Skeletal muscle satellite cell (primary cell): ENCODE results near the gene ABCA3.

Experiments used
- H3K27me3 ChIP-seq: 2 replicates; pipeline ENCODE4 v1.7.0; 2013; ENCODE audit warnings: low read length; ENCODE audit not compliant: control insufficient read depth, insufficient read depth
- H3K36me3 ChIP-seq: 2 replicates; pipeline ENCODE4 v1.7.0; 2013; ENCODE audit warnings: mild to moderate bottlenecking, control low read depth, low read length; ENCODE audit not compliant: insufficient read depth
- H3K4me1 ChIP-seq: 2 replicates; pipeline ENCODE4 v1.7.0; 2013; ENCODE audit warnings: low read length; ENCODE audit not compliant: control insufficient read depth, insufficient read depth
- H3K4me2 ChIP-seq: 2 replicates; pipeline ENCODE4 v1.7.0; 2013; ENCODE audit warnings: mild to moderate bottlenecking, low read length
- H3K4me3 ChIP-seq: 2 replicates; pipeline ENCODE4 v1.7.0; 2013; ENCODE audit warnings: low read length
- H3K9ac ChIP-seq: 2 replicates; pipeline ENCODE4 v1.7.0; 2013; ENCODE audit warnings: mild to moderate bottlenecking, low read depth, low read length, moderate library complexity
- H3K9me3 ChIP-seq: replicated peaks from 2 replicates; pipeline ENCODE4 v1.7.0; 2013; ENCODE audit warnings: mild to moderate bottlenecking, control low read depth, low read length

ABCA3 gene

DNA sequence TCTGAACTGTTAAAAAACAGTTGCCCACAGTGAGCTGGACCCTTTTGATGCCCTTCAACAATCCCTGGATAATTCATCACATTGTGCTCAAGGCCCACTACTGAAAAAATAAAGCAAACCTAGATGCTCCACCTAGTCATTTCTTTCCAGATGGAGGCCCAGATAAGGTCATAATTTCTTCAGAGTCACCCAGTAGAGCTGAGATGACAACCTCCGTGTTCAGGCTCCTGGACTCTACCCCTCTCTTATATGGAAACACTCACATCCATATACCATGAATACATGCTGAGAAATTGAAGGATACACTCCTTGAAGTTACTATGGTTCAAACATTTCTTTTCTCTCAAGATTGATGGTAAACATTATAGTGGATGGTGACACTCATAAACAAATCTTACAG, 2.7 kb upstream of the ABCA3 start:
- Histone ChIP-seq H3K36me3 (no peaks in the 10 kb centered on the region), H3K27me3 (peaks cover 38% of the 10 kb centered on the region)

DNA sequence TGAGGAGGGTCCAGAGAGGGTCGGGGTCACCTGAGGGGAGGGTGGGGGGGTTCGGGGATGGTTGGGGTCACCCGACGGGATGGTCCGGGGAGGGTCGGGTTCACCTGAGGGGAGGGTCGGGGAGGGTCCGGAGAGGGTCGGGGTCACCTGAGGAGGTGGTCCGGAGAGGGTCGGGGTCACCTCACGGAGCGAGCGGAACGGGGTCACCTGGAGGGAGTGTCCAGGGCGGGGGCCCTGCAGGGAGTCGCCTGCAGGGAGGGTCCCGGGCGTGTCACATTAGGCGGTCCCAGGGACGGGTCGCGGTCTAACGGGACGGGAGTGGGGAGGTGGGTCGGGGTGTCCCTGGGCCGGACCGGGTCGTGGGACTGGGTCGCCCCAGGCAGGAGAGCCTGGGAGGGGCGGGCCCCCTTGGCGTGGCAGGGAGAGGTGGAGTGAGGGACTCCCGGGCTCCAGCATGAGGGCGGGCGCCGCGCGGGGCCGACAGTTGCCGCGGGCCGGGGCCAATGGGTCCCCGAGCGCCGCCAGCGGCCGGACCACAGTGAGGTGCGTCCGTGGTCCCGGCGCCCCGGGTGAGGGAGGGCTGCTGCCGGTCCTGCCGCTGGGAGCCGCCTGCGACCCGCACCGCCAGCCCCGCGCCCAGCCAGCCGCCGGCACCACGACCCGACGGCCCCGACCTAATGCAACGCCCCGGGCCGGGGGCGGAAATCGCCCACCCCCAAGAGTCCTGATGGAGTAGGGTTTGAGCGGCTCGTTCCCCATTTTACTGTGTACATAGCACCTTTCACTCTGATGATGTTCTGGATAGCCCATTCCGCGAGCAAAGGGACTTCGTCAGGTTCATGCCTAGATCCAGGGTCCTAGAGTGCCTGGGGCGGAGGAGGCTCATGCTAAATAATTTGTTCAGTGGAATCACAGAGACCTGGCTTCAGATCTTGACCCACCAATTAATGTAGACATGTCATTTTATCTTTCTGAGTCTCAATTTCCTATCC, 1.2 kb upstream of the ABCA3 start:
- Histone ChIP-seq H3K27me3 (peaks cover 43% of the 10 kb centered on the region), H3K9ac (no peak overlapping the region), H3K4me3 (no peak overlapping the region), H3K4me2 (no peak overlapping the region), H3K9me3 (no peaks in the 10 kb centered on the region), H3K4me1 (peaks cover 12% of the 10 kb centered on the region), H3K36me3 (no peaks in the 10 kb centered on the region)

More for the DNA sequence above, 2.7 kb upstream of the ABCA3 start:
- no peak overlapping the region for H3K4me3 ChIP-seq
- no peak overlapping the region for H3K9ac ChIP-seq
- peaks cover 12% of the 10 kb centered on the region for H3K4me1 ChIP-seq
- no peak overlapping the region for H3K4me2 ChIP-seq
- H3K9me3 ChIP-seq = no peaks in the 10 kb centered on the region

DNA sequence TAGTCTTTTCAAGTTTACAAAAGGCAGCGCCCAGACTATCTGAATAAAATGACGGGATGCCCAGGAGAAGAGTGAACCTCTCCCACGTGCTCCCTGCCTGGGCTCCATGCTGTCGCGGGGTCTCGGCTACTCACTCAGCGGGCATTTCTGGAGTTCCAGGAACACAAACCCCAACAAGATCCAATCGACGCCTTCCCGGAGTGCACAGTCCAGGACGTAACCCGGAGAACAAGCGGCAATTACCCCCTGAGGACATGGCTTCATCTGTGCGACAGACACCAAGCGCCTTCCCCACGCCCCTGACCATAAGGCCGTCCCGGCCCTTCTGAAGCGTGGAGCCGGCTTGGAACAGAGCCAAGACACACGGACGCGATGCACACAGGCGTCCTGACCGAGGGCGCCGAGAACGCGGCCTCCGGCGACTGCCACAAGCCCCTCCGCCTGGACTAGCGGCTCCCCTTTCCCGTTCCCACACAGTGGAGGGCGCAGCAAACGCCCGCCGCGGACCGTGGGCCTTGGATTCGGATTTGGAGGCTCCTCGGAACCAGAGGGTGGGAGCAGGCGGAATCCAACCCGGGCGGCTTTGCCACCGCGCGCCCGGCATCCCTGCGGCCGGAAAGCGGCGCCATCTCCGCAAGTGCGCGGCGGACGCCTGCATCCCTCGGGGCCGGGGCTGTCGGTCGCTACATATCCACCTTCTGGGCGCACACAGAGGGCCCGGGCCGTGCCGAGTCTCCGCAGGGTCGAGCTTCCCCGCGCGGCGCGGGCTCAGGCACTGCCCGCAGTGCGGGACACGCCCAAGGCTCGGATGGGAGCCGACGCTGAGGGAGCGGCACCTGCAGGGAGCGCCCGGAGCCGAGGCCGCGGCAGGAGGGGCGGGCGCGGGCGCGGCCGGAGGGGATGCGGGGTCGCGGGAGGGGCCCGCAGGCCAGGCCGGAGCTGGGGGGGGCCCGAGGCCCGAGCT, 725 bp downstream of the ABCA3 start:
- no peak overlapping the region for H3K9ac ChIP-seq
- peak overlapping the region; percentile 73 for H3K4me3 ChIP-seq
- H3K9me3 ChIP-seq = no peaks in the 10 kb centered on the region
- H3K27me3 ChIP-seq = peaks cover 40% of the 10 kb centered on the region
- H3K36me3 ChIP-seq = no peaks in the 10 kb centered on the region
- peak overlapping the region; percentile 92 for H3K4me2 ChIP-seq
- peaks cover 12% of the 10 kb centered on the region for H3K4me1 ChIP-seq

DNA sequence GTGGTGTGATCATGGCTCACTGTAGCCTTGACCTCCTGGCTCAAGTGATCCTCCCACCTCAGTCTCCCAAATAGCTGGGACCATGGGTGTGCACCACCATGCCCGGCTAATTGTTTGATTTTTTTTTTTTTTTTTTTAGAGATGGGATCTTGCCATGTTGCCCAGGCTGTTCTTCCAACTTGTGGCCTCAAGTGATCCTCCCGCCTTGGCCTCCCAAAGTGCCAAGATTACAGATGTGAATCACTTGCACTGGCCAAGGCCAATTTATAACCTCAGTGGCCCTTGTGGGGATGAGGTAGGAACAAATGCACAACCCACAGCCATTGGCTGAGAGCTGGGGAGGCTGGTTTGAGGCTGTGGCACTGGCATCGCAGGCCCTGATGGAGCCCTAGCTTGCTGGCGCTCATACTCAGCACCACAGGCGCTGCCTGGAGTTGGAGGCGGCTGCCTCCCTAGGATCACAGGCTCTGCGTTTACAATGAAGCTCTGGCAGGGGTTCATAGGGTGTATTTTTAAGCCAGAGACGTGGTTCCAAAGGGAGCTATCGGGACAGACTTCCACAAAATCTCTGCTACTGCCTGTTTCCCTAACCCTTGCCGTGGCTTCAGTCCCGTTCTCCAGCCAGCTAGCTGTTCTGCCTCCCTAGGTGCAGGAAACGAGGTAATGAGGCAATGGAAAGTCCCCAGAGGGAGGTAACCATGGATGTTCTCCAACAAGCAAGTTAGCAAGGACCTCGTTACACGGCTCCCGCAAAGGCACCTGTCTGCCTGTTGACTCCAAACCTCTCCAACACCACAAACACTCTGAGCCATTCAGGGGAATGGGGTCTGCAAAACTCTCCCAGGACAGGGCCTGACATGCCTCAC, 2.9 kb downstream of the ABCA3 start:
- Histone ChIP-seq H3K9ac (no peak overlapping the region), H3K9me3 (no peaks in the 10 kb centered on the region), H3K4me3 (no peak overlapping the region), H3K4me1 (peaks cover 12% of the 10 kb centered on the region), H3K27me3 (peaks cover 33% of the 10 kb centered on the region), H3K36me3 (no peaks in the 10 kb centered on the region), H3K4me2 (no peak overlapping the region)

DNA sequence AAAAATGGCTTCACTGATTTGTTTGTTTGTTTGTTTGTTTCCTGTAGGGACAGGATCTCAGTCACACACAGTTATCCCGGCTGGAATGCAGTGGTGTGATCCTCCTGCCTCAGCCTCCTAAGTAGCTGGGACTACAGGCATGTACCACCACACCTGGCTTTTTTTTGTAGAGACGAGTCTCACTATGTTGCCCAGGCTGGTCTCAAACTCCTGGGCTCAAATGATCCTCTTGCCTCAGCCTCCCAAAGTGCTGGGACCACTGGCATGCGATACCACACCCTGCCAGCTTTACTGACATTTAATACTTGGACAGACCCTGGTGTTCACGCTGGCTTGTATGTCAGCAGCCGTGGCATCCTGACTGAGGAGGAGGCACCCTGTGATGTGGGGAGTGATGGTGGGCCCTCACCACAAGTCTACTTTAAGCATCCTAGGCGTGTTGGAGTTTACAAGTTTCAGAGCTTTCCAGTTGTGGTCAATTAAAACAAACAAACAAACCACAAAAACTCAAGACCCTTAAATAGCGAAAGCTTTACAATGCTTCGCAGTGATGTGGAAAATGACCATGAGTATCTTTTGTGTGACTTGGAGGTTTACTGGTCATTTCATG, 5.1 kb downstream of the ABCA3 start:
- H3K27me3 ChIP-seq = peaks cover 41% of the 10 kb centered on the region

DNA sequence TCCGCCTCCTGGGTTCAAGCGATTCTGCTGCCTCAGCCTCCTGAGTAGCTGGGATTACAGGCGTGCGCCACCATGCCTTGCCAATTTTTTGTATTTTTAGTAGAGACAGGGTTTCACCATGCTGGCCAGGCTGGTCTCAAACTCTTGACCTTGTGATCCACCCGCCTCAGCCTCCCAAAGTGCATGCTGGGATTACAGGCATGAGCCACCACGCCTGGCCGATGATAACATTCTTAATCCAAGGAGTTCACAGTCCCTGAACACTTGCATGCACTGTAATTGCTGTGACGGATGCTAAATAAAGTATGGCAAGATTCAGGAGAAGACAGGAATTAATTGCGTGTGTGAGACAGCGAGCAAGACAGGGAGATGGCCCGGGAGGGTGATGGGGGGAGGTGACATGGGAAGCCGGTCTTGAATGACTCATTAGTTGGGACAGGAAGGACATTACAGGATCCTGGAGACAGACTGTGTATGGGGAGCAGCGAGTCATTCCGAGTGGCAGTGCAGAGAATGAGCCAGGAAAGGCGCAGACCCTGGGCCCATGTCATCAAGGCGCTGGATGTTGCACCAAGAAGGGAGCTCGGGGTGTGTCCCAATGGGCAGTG, 6.7 kb downstream of the ABCA3 start:
- Histone ChIP-seq H3K4me1 (no peaks in the 10 kb centered on the region), H3K4me3 (no peak overlapping the region), H3K36me3 (no peaks in the 10 kb centered on the region), H3K4me2 (no peak overlapping the region), H3K27me3 (peaks cover 36% of the 10 kb centered on the region), H3K9me3 (no peaks in the 10 kb centered on the region), H3K9ac (no peak overlapping the region)

More for the DNA sequence above, 5.1 kb downstream of the ABCA3 start:
- H3K4me3 ChIP-seq = no peak overlapping the region
- H3K9me3 ChIP-seq = no peaks in the 10 kb centered on the region
- no peaks in the 10 kb centered on the region for H3K36me3 ChIP-seq
- no peak overlapping the region for H3K4me2 ChIP-seq
- no peak overlapping the region for H3K9ac ChIP-seq
- H3K4me1 ChIP-seq = peaks cover 8% of the 10 kb centered on the region

DNA sequence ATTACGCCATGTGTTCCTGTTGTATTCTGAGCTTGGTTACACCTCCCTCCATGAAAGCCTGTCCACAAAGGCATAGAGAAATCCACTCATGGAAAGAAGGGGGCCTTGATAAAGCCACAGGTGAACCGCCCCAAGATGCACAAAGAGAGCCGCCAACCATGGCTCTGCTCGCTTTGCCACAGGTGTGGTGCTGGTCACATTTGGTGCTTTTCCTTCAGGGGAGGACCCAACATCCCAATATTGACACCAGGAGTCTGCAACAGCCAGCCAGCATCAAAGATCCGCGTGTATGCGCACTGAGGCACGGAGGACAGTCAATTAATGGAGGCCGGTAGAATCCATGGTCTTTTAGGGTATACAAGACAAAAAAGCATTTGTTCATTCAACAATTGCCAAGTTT, 7.3 kb downstream of the ABCA3 start:
- no peaks in the 10 kb centered on the region for H3K4me1 ChIP-seq
- H3K9ac ChIP-seq = no peak overlapping the region
- no peaks in the 10 kb centered on the region for H3K9me3 ChIP-seq
- H3K27me3 ChIP-seq = peaks cover 37% of the 10 kb centered on the region
- H3K4me2 ChIP-seq = no peak overlapping the region
- no peaks in the 10 kb centered on the region for H3K36me3 ChIP-seq
- no peak overlapping the region for H3K4me3 ChIP-seq

DNA sequence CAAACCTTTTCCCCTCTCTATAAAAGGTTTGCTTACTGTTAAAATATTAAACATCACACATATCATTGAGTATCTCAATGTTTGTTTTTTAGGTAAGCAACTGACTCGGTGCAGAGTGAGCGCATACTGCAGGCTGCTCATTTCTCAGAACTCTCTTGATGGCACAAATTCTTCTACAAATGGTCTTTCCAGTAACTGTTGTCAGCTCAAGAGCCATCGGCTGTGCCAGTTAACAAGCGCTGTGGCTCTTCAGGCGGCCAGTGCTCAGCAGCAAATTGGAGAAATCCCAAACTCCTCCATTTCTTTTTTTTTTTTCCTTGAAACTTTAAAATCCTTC, 8.6 kb downstream of the ABCA3 start:
- no peak overlapping the region for H3K4me3 ChIP-seq
- H3K4me1 ChIP-seq = no peaks in the 10 kb centered on the region
- no peaks in the 10 kb centered on the region for H3K9me3 ChIP-seq
- H3K36me3 ChIP-seq = no peaks in the 10 kb centered on the region
- no peak overlapping the region for H3K9ac ChIP-seq
- H3K27me3 ChIP-seq = peaks cover 33% of the 10 kb centered on the region
- no peak overlapping the region for H3K4me2 ChIP-seq

DNA sequence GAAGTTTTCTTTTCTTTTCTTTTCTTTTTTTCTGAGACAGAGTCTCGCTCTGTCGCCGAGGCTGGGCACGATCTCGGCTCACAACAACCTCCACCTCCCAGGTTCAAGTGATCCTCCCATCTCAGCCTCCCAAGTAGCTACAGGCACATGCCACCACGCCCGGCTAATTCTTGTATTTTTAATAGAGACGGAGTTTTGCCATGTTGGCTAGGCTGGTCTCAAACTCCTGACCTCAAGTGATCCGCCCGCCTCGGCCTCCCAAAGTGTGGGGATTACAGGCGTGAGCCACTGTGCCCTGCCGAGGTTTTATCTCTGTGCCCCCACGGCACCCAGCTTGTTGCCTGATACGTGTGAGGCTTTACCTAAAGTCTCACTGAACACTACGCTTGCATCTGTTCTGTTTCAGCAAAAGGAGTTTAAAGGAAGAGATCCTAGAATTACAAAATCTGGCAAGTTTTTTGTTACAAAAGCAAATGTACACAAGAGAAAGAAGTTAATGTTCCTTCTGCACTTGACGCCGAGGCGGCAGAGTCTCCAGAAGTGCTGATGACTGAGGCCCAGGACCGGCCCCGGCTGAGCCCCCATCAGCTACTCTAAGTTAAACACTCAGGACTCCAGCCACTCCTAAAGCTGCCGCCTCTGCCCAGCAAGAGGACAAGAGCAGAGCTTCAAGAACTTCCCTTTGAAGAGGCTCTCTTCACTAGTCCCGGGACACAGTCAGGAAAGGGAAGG, 9.2 kb downstream of the ABCA3 start:
- peaks cover 35% of the 10 kb centered on the region for H3K27me3 ChIP-seq

DNA sequence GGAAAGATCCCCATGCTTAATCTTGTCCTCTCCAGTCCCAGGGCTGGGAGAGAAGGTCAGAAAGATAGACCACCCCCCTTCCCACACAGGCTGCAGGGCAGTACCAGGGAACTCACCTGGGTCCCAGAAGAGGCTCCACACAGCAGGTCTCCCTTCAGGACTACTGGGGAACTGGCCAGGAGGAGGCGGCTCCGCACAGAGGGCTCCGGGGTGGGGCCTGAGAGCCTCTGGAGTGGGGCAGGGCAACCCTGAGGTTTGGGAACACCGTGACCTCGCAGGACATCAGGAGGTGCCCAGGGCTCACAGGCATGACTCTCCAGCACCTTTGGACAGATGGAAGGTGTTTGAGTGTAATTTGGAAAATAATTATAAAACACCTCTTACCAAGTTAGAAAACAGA, 11.0 kb downstream of the ABCA3 start:
- H3K4me2 ChIP-seq = no peak overlapping the region
- no peaks in the 10 kb centered on the region for H3K9me3 ChIP-seq
- no peak overlapping the region for H3K9ac ChIP-seq
- no peaks in the 10 kb centered on the region for H3K36me3 ChIP-seq
- H3K4me3 ChIP-seq = no peak overlapping the region
- H3K4me1 ChIP-seq = no peaks in the 10 kb centered on the region
- H3K27me3 ChIP-seq = peaks cover 46% of the 10 kb centered on the region

More for the DNA sequence above, 9.2 kb downstream of the ABCA3 start:
- no peak overlapping the region for H3K4me2 ChIP-seq
- H3K4me1 ChIP-seq = no peaks in the 10 kb centered on the region
- H3K9me3 ChIP-seq = no peaks in the 10 kb centered on the region
- H3K36me3 ChIP-seq = no peaks in the 10 kb centered on the region
- no peak overlapping the region for H3K9ac ChIP-seq
- no peak overlapping the region for H3K4me3 ChIP-seq
